IPS-15b (cell line): ENCODE results near the gene GTF2F2.

ENCODE experiments used
- H3K27me3 ChIP-seq: one replicate; pipeline ENCODE4 v1.6.1; 2013; ENCODE audit warnings: low read length; ENCODE audit not compliant: control insufficient read depth, insufficient read depth
- H3K36me3 ChIP-seq: one replicate; pipeline ENCODE4 v1.6.1; 2013; ENCODE audit warnings: low read length; ENCODE audit not compliant: control insufficient read depth, insufficient read depth
- H3K4me1 ChIP-seq: one replicate; pipeline ENCODE4 v1.6.1; 2013; ENCODE audit warnings: mild to moderate bottlenecking, low read length; ENCODE audit not compliant: control insufficient read depth, insufficient read depth
- H3K4me3 ChIP-seq: one replicate; pipeline ENCODE4 v1.5.1; 2013; ENCODE audit warnings: low read depth, low read length
- H3K9ac ChIP-seq: one replicate; pipeline ENCODE4 v1.6.1; 2013; ENCODE audit warnings: low read depth, mild to moderate bottlenecking, low read length
- H3K9me3 ChIP-seq: one replicate; pipeline ENCODE4 v1.6.1; 2013; ENCODE audit warnings: mild to moderate bottlenecking, low read length; ENCODE audit not compliant: control insufficient read depth, insufficient read depth

GTF2F2 gene

DNA sequence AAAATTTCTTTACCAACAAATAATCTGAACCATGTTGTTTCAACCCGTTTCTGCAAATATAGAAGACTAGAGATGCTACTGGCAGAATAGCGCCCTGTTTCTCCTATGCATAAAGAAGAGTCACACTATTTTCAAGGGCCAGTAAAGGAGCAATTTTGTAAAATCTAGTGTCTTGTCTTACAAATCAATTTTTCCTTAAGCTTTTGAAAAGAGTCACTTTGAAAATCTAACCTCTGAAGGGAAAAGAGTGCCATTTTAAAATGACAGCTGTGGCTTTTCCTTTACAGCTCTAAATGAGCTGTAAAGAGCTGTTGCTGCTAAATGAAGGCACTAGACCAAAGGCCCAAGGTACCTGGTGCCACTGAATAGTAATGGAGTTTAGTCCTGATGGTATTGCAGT is 16.9 kb upstream of the GTF2F2 start:
- peaks cover 20% of the 10 kb centered on the region for H3K4me1 ChIP-seq
- H3K9me3 ChIP-seq: no peaks in the 10 kb centered on the region
- H3K36me3 ChIP-seq: no peaks in the 10 kb centered on the region
- no peaks in the 10 kb centered on the region for H3K27me3 ChIP-seq
- no peak overlapping the region for H3K4me3 ChIP-seq
- H3K9ac ChIP-seq: no peak overlapping the region

DNA sequence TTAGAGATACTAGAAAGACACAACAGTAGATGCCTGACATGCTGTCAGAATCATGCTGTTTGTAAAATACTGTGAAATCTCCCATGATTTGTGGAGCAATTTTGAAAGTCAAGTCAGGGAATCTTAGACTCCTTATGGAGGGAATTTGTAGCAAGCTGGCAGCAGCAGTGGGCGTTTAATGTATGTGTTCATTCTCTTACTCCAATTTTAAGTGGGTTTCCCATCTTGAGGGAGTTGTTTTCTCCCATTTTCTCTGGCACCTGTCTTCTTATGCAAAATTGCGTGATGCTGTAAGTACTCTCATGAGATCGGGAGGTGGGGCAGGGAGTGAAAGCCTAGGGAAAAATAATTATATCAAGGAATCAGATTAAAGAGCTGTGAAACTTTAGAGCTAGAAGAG is 16.0 kb upstream of the GTF2F2 start:
- H3K4me3 ChIP-seq: no peak overlapping the region

DNA sequence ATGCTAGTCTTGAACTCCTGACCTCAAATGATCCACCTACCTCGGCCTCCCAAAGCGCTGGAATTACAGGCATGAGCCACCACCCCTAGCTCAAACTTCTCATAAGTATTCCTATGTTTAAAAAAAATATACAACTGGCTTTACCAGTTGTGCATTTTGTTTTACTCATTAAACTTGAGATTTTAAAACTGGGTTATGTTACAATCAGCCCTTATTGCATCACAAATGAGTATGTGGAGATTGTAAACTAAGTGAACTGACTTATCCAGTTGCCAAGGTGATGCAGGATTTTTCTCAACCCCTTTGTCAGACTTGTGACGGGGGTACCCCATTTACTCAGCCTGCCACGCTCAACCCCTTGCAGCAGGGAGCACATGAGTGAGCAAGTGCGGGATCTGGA is 14.4 kb upstream of the GTF2F2 start:
- H3K9ac ChIP-seq: no peak overlapping the region
- no peaks in the 10 kb centered on the region for H3K27me3 ChIP-seq
- no peaks in the 10 kb centered on the region for H3K9me3 ChIP-seq
- peaks cover 20% of the 10 kb centered on the region for H3K4me1 ChIP-seq
- H3K4me3 ChIP-seq: no peak overlapping the region
- no peaks in the 10 kb centered on the region for H3K36me3 ChIP-seq

More for the DNA sequence above, 16.0 kb upstream of the GTF2F2 start:
- Histone ChIP-seq H3K9me3 (no peaks in the 10 kb centered on the region), H3K9ac (no peak overlapping the region), H3K4me1 (peaks cover 20% of the 10 kb centered on the region), H3K27me3 (no peaks in the 10 kb centered on the region), H3K36me3 (no peaks in the 10 kb centered on the region)

- Histone ChIP-seq H3K36me3 (no peaks in the 10 kb centered on the region), H3K9me3 (no peaks in the 10 kb centered on the region), H3K4me3 (no peak overlapping the region)
Observed at GRCh38 chr13:45107539-45107938, 12.8 kb upstream of the GTF2F2 start.

GRCh38 chr13:45108716-45109101 is 11.6 kb upstream of the GTF2F2 start:
- Histone ChIP-seq H3K4me1 (peaks cover 7% of the 10 kb centered on the region), H3K4me3 (peak overlapping the region; percentile 44), H3K9me3 (no peaks in the 10 kb centered on the region), H3K27me3 (no peaks in the 10 kb centered on the region), H3K36me3 (no peaks in the 10 kb centered on the region), H3K9ac (peak overlapping the region; percentile 51)

More at GRCh38 chr13:45107539-45107938, 12.8 kb upstream of the GTF2F2 start:
- Histone ChIP-seq H3K4me1 (peaks cover 8% of the 10 kb centered on the region), H3K27me3 (no peaks in the 10 kb centered on the region), H3K9ac (no peak overlapping the region)

DNA sequence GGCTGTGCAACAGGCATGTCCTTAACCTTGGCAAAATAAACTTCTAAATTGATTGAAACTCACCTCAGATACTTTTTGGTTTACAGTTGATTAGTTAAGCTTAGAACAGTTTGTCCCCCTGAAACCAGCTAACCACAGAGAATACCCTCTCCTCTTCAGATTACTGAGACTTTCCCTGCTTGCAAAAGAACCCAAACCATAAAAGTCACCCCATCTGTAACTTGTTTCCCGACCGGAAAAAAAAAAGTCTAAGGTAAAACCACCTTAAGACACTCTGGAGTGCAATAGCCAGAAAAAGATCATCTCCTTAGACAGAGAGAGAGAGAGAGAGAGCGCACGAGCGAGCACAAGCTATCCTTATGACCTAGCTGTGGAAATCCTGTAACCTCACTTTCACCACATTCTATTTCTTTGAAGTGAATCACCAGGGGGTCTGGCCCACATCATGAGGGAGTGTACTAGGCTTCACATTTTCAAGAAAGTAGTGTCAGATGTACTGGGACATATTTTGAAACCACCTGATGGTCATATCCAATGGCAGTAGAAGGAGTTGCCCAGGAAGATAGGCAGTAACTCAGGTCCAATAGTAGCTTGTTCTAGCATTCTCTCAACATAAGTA is 11.1 kb upstream of the GTF2F2 start:
- peak overlapping the region; percentile 24 for H3K4me3 ChIP-seq
- no peaks in the 10 kb centered on the region for H3K36me3 ChIP-seq
- H3K9ac ChIP-seq: no peak overlapping the region
- H3K9me3 ChIP-seq: no peaks in the 10 kb centered on the region
- H3K27me3 ChIP-seq: no peaks in the 10 kb centered on the region
- peaks cover 6% of the 10 kb centered on the region for H3K4me1 ChIP-seq

DNA sequence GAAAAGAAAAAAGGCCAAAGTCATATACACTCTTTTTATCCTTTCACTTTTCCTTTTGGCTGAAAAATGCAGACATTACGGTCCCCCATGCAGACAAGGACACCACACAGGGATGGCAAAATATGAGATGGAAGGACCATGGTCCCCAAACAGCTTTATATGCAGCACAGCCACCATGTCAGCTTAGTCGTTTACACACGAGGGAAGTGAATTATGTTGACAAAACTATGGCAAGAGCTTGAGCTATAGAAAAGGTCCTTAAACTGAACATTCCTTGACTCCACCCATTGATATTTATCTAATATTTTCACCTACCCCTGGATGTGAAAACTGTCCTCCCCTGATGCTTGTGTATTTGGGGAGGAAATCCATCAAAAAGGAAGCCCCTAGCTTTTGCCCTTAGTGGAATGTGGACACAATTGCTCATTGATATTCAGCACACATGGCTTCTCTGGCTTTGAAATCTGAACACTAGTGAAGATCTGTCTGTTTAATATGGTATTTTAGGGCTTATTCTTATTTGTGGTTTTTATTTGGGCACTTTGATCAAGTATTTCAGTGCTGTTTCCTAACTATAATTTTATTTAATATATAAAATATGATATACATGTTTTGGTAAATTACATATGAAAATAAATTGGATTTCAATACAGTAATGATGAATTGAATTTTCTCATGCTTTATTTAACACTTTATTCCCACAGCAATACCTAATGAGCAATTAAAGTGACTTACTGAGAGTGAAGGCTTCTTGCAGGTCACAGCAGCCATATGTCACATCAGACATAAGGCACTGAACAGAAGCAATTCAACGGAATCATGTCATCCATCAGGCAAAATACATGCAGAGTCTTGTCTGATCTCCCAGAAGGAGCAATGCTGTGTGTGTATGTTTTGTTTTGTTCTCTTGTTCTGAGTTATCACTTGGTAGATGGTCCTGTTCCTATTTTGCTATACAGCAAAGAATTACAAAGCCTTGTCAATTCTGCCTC is 6.8 kb upstream of the GTF2F2 start:
- no peak overlapping the region for H3K4me3 ChIP-seq
- no peaks in the 10 kb centered on the region for H3K4me1 ChIP-seq
- no peak overlapping the region for H3K9ac ChIP-seq
- H3K9me3 ChIP-seq: no peaks in the 10 kb centered on the region
- no peaks in the 10 kb centered on the region for H3K36me3 ChIP-seq
- H3K27me3 ChIP-seq: no peaks in the 10 kb centered on the region

DNA sequence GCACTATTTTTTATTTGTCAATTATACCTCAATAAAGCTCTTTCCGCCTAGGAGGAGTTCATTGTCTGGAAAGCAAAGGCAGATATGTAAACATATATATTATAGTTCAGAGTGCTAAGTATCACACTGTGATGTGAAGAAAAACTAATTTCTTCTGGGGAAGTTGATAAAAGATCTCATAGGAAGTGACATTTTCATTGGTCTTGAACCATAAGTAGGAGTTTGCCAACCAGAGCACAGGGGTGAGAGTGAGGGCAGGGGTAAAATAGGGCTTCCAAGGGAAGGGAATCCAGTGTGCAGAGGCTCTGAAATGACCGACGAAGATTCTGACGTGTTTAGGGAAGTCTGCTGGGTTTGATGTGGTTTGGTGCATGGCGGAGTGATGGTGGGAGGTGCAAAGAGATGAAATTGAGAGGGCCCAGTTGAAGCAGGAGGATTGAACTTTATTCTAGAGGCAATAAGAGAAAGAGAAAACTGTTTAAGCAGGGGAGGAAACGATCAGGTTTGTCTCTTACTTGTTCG is 780 bp upstream of the GTF2F2 start:
- Histone ChIP-seq H3K36me3 (no peaks in the 10 kb centered on the region), H3K9me3 (no peaks in the 10 kb centered on the region), H3K4me1 (no peaks in the 10 kb centered on the region), H3K4me3 (peak overlapping the region; percentile 99), H3K27me3 (no peaks in the 10 kb centered on the region), H3K9ac (peak overlapping the region; percentile 38)

GRCh38 chr13:45120967-45121831 is 889 bp downstream of the GTF2F2 start:
- Histone ChIP-seq H3K36me3 (no peaks in the 10 kb centered on the region), H3K4me1 (no peaks in the 10 kb centered on the region), H3K27me3 (no peaks in the 10 kb centered on the region), H3K9ac (peak overlapping the region; percentile 93), H3K4me3 (peak overlapping the region; percentile 99), H3K9me3 (no peaks in the 10 kb centered on the region)

DNA sequence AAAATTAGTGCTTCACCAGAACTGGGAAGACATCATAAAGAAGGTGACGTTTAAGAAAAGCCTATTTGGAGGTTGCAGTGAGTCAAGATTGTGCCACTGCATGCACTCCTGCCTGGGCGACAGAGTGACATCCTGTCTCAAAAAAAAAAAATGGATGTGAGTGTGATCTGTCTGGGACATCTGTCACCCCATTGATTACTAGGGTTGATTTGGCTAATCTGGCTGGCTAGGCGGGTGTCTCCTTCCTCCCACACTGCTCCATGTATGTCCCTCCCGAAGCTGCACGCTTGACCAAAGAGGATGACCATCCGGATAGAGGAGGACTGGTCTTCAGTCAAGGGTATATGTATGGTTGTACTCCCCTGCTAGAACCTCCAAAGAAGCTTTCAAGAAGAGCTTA is 2.6 kb downstream of the GTF2F2 start:
- Histone ChIP-seq H3K4me1 (no peaks in the 10 kb centered on the region), H3K36me3 (no peaks in the 10 kb centered on the region), H3K9ac (no peak overlapping the region), H3K4me3 (no peak overlapping the region), H3K9me3 (no peaks in the 10 kb centered on the region), H3K27me3 (no peaks in the 10 kb centered on the region)

GRCh38 chr13:45132369-45133064 is 12.2 kb downstream of the GTF2F2 start:
- H3K36me3 ChIP-seq: no peaks in the 10 kb centered on the region
- H3K4me1 ChIP-seq: peaks cover 12% of the 10 kb centered on the region
- H3K27me3 ChIP-seq: no peaks in the 10 kb centered on the region
- H3K9me3 ChIP-seq: no peaks in the 10 kb centered on the region
- no peak overlapping the region for H3K4me3 ChIP-seq
- H3K9ac ChIP-seq: no peak overlapping the region
